Measurements from ENCODE around the gene LONP1.

LONP1 gene

DNA sequence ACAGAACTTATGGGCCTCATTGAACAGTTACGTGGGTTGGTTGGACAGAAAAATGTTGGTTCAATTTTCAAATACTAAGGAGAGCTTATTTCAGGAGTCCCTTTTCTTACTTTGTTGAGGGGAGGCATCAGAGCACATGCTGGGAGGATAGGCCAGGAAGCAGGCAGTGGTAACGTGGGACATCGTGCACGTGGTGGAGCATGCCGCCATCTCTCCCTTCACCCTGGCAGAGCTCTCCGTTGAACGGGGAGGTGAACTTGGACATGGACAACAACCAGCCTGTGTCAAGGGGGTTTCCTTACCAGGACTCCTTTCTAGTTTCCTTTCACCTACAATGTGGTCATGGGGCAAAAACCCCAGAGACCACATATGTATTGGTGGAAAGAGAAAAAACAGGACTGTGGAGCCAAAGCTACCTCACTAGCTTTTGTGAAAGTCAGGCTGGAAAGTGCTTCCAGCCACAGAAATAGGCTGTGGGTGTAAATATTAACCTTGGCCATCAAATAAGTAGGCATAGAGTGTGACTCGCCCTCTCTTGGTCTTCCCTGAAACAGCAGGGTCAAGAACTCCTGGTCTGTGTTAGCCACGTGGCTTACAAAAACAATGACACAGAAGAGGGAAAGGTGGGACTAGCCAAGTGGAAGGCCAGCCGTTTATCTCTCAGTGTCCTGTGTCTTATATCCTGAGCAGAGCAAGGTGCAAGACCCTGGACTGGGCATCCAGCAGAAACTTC, 54.0 kb downstream of the LONP1 start:
- Histone ChIP-seq H3K9ac (ENCODE audit: low read length) (peak overlapping the region; percentile 30), H3K4ac (ENCODE audit: low read depth in 1 of 2, low read length in 2 of 2) (no peak overlapping the region), H3K4me3 (ENCODE audit: insufficient read depth in 1 of 2, low read depth in 1 of 2, low read length in 2 of 2) (no peak overlapping the region), H3K27ac (ENCODE audit: low read length, poor library complexity, severe bottlenecking) (peak overlapping the region; percentile 1), H4K91ac (ENCODE audit: low read length) (no peak overlapping the region), H2BK5ac (ENCODE audit: low read depth, low read length, poor library complexity, severe bottlenecking) (no peak overlapping the region), H3K23ac (ENCODE audit: low read length in 2 of 2) (no peak overlapping the region), H3K18ac (ENCODE audit: low read depth in 1 of 2, low read length in 2 of 2) (no peak overlapping the region), H4K8ac (ENCODE audit: low read length) (no peak overlapping the region), H2AFZ (ENCODE audit: low read depth, low read length) (no peak overlapping the region), H2BK15ac (ENCODE audit: low read depth, poor library complexity, severe bottlenecking) (no peak overlapping the region), H2AK5ac (ENCODE audit: low read length, severe bottlenecking) (no peak overlapping the region), H3K9me3 (ENCODE audit: control insufficient read depth, low read length) (no peaks in the 10 kb centered on the region), H3K27me3 (ENCODE audit: control insufficient read depth in 1 of 2, insufficient read depth in 1 of 2, low read length in 2 of 2) (no peaks in the 10 kb centered on the region), H3K4me2 (ENCODE audit: low read length, poor library complexity, severe bottlenecking) (no peak overlapping the region), H2BK12ac (ENCODE audit: low read length in 2 of 2) (no peak overlapping the region), H3K14ac (ENCODE audit: low read length in 2 of 2) (no peak overlapping the region), H3K79me1 (replicated peaks; ENCODE audit: low read length, poor library complexity, severe bottlenecking) (peaks cover 38% of the 10 kb centered on the region), H2BK120ac (ENCODE audit: low read depth, low read length) (no peak overlapping the region), H3K36me3 (ENCODE audit: control insufficient read depth in 1 of 2, insufficient read depth in 2 of 2, low read depth in 1 of 2, low read length in 2 of 2) (peaks cover 79 to 85% of the 10 kb centered on the region in 2 experiments), H3K4me1 (ENCODE audit: control insufficient read depth, insufficient read depth, low read depth, low read length) (peaks cover 15% of the 10 kb centered on the region)
- peak; percentile 52 for DNase-seq
- 84% methylated on average over 9 of the region's 10 CpGs for WGBS

DNA sequence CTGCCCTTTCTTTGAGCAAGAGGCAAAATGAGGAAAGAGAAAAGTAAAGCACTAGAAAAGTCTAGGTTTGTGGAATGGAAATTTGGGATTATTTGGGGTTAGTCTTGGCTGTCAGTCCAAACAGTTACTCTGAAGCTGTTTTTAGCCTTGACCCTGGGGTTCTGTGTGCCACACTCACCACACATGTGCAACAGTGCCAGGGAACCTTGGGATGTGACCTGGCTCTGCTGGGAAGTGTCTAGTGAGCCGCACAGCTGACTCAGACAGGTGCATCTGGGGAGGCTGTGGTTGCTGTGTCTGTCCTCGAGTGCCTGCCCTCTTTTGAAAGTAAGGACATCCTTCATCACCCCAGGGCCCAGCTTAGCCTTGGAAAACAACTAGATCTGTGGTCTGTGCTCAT, 55.4 kb downstream of the LONP1 start:
- peaks cover 79 to 94% of the 10 kb centered on the region in 2 experiments for H3K36me3 ChIP-seq (ENCODE audit: control insufficient read depth in 1 of 2, insufficient read depth in 2 of 2, low read depth in 1 of 2, low read length in 2 of 2)
- H4K91ac ChIP-seq (ENCODE audit: low read length), result no peak overlapping the region
- no peak overlapping the region for H3K27ac ChIP-seq (ENCODE audit: low read length, poor library complexity, severe bottlenecking)
- 96% methylated on average over 2 of the region's 2 CpGs for WGBS
- peaks cover 15% of the 10 kb centered on the region for H3K4me1 ChIP-seq (ENCODE audit: control insufficient read depth, insufficient read depth, low read depth, low read length)
- H3K27me3 ChIP-seq (ENCODE audit: control insufficient read depth in 1 of 2, insufficient read depth in 1 of 2, low read length in 2 of 2), result no peaks in the 10 kb centered on the region
- H3K4me2 ChIP-seq (ENCODE audit: low read length, poor library complexity, severe bottlenecking), result no peak overlapping the region
- no peak overlapping the region for H3K9ac ChIP-seq (ENCODE audit: low read length)
- no peak overlapping the region for H4K8ac ChIP-seq (ENCODE audit: low read length)
- H3K4ac ChIP-seq (ENCODE audit: low read depth in 1 of 2, low read length in 2 of 2), result no peak overlapping the region
- no peak overlapping the region for H2BK15ac ChIP-seq (ENCODE audit: low read depth, poor library complexity, severe bottlenecking)
- H2BK12ac ChIP-seq (ENCODE audit: low read length in 2 of 2), result no peak overlapping the region
- no peaks in the 10 kb centered on the region for H3K9me3 ChIP-seq (ENCODE audit: control insufficient read depth, low read length)
- H2AK5ac ChIP-seq (ENCODE audit: low read length, severe bottlenecking), result no peak overlapping the region
- H3K18ac ChIP-seq (ENCODE audit: low read depth in 1 of 2, low read length in 2 of 2), result no peak overlapping the region
- H3K79me1 ChIP-seq (replicated peaks; ENCODE audit: low read length, poor library complexity, severe bottlenecking), result peaks cover 45% of the 10 kb centered on the region
- no peak overlapping the region for H2AFZ ChIP-seq (ENCODE audit: low read depth, low read length)
- no peak overlapping the region for H2BK120ac ChIP-seq (ENCODE audit: low read depth, low read length)
- H3K4me3 ChIP-seq (ENCODE audit: insufficient read depth in 1 of 2, low read depth in 1 of 2, low read length in 2 of 2), result no peak overlapping the region
- DNase-seq, result no peak
- no peak overlapping the region for H3K14ac ChIP-seq (ENCODE audit: low read length in 2 of 2)
- no peak overlapping the region for H2BK5ac ChIP-seq (ENCODE audit: low read depth, low read length, poor library complexity, severe bottlenecking)
- H3K23ac ChIP-seq (ENCODE audit: low read length in 2 of 2), result no peak overlapping the region

DNA sequence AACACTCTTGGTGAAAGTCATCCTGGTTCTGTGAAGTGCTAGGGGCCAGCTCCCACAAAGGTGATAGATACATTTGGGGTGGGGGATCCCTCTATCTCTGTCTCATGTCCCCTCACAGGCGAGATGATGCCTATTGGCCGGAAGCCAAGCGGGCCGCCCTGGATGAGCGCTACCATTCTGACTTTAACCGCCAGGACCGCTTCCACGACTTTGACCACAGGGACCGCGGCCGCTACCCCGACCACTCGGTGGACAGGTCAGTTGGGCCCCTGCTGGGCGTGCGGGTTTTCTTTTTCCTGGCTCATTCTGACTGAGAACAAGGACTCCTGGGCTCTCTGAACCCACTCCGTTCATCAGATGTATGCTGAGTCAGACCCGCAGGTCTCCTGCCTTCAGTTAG, 56.0 kb downstream of the LONP1 start:
- Histone ChIP-seq H4K8ac (ENCODE audit: low read length) (peak overlapping the region; percentile 14), H3K4me1 (ENCODE audit: control insufficient read depth, insufficient read depth, low read depth, low read length) (peaks cover 15% of the 10 kb centered on the region), H3K4ac (ENCODE audit: low read depth in 1 of 2, low read length in 2 of 2) (no peak overlapping the region), H3K14ac (ENCODE audit: low read length in 2 of 2) (no peak overlapping the region), H2AK5ac (ENCODE audit: low read length, severe bottlenecking) (no peak overlapping the region), H3K9ac (ENCODE audit: low read length) (no peak overlapping the region), H3K27me3 (ENCODE audit: control insufficient read depth in 1 of 2, insufficient read depth in 1 of 2, low read length in 2 of 2) (no peaks in the 10 kb centered on the region), H3K23ac (ENCODE audit: low read length in 2 of 2) (no peak overlapping the region), H2BK12ac (ENCODE audit: low read length in 2 of 2) (no peak overlapping the region), H2AFZ (ENCODE audit: low read depth, low read length) (no peak overlapping the region), H2BK120ac (ENCODE audit: low read depth, low read length) (no peak overlapping the region), H3K27ac (ENCODE audit: low read length, poor library complexity, severe bottlenecking) (no peak overlapping the region), H4K91ac (ENCODE audit: low read length) (no peak overlapping the region), H3K4me2 (ENCODE audit: low read length, poor library complexity, severe bottlenecking) (no peak overlapping the region), H3K4me3 (ENCODE audit: insufficient read depth in 1 of 2, low read depth in 1 of 2, low read length in 2 of 2) (no peak overlapping the region), H3K18ac (ENCODE audit: low read depth in 1 of 2, low read length in 2 of 2) (no peak overlapping the region), H3K9me3 (ENCODE audit: control insufficient read depth, low read length) (no peaks in the 10 kb centered on the region), H3K36me3 (ENCODE audit: control insufficient read depth in 1 of 2, insufficient read depth in 2 of 2, low read depth in 1 of 2, low read length in 2 of 2) (peaks cover 79 to 91% of the 10 kb centered on the region in 2 experiments), H2BK15ac (ENCODE audit: low read depth, poor library complexity, severe bottlenecking) (no peak overlapping the region), H2BK5ac (ENCODE audit: low read depth, low read length, poor library complexity, severe bottlenecking) (no peak overlapping the region), H3K79me1 (replicated peaks; ENCODE audit: low read length, poor library complexity, severe bottlenecking) (peaks cover 42% of the 10 kb centered on the region)
- WGBS, result 97% methylated on average over 17 of the region's 17 CpGs
- DNase-seq, result no peak

DNA sequence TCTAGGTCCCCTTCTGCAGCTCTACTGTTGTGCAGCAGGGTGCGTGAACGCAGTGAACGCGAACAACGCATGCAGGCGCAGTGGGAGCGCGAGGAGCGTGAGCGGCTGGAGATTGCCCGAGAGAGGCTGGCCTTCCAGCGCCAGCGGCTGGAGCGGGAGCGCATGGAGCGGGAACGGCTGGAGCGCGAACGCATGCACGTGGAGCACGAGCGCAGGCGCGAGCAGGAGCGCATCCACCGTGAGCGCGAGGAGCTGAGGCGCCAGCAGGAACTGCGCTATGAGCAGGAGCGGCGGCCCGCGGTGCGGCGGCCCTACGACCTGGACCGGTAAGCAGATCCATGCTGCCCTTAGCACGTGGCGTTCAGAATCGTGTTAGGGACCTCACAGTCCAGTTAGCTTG, 58.5 kb downstream of the LONP1 start:
- H3K36me3 ChIP-seq (ENCODE audit: control insufficient read depth in 1 of 2, insufficient read depth in 2 of 2, low read depth in 1 of 2, low read length in 2 of 2), result peaks cover 80 to 88% of the 10 kb centered on the region in 2 experiments
- no peak overlapping the region for H3K14ac ChIP-seq (ENCODE audit: low read length in 2 of 2)
- no peak overlapping the region for H3K4ac ChIP-seq (ENCODE audit: low read depth in 1 of 2, low read length in 2 of 2)
- H2AK5ac ChIP-seq (ENCODE audit: low read length, severe bottlenecking), result no peak overlapping the region
- no peak overlapping the region for H2AFZ ChIP-seq (ENCODE audit: low read depth, low read length)
- no peak overlapping the region for H3K18ac ChIP-seq (ENCODE audit: low read depth in 1 of 2, low read length in 2 of 2)
- H3K4me2 ChIP-seq (ENCODE audit: low read length, poor library complexity, severe bottlenecking), result no peak overlapping the region
- WGBS, result over 99% methylated on average over 42 of the region's 42 CpGs
- H3K9ac ChIP-seq (ENCODE audit: low read length), result no peak overlapping the region
- no peak for DNase-seq
- H3K23ac ChIP-seq (ENCODE audit: low read length in 2 of 2), result no peak overlapping the region
- peak overlapping the region; percentile 71 for H4K91ac ChIP-seq (ENCODE audit: low read length)
- no peak overlapping the region for H3K4me3 ChIP-seq (ENCODE audit: insufficient read depth in 1 of 2, low read depth in 1 of 2, low read length in 2 of 2)
- no peak overlapping the region for H4K8ac ChIP-seq (ENCODE audit: low read length)
- no peak overlapping the region for H2BK5ac ChIP-seq (ENCODE audit: low read depth, low read length, poor library complexity, severe bottlenecking)
- no peaks in the 10 kb centered on the region for H3K27me3 ChIP-seq (ENCODE audit: control insufficient read depth in 1 of 2, insufficient read depth in 1 of 2, low read length in 2 of 2)
- H2BK15ac ChIP-seq (ENCODE audit: low read depth, poor library complexity, severe bottlenecking), result no peak overlapping the region
- no peak overlapping the region for H2BK12ac ChIP-seq (ENCODE audit: low read length in 2 of 2)
- H3K9me3 ChIP-seq (ENCODE audit: control insufficient read depth, low read length), result no peaks in the 10 kb centered on the region
- peaks cover 4% of the 10 kb centered on the region for H3K4me1 ChIP-seq (ENCODE audit: control insufficient read depth, insufficient read depth, low read depth, low read length)
- no peak overlapping the region for H2BK120ac ChIP-seq (ENCODE audit: low read depth, low read length)
- H3K79me1 ChIP-seq (replicated peaks; ENCODE audit: low read length, poor library complexity, severe bottlenecking), result peaks cover 35% of the 10 kb centered on the region
- no peak overlapping the region for H3K27ac ChIP-seq (ENCODE audit: low read length, poor library complexity, severe bottlenecking)
